PC-9 (cell line): ENCODE data around the gene NDUFB11.

Source experiments
- CTCF ChIP-seq: fragments of 200-600 bp; sonication (generic); conservative IDR thresholded peaks from 2 replicates; pipeline ENCODE4 v1.6.1; 2017; ENCODE audit warnings: mixed run types, antibody characterized with exemption, mild to moderate bottlenecking, moderate library complexity
- EZH2 ChIP-seq: fragments of 200-600 bp; sonication (generic); IDR thresholded peaks from 2 replicates; pipeline ENCODE4 v1.8.0; 2017; ENCODE audit warnings: antibody characterized with exemption, low read depth

GRCh38 chrX:47175588-47175980 is 31.1 kb upstream of the NDUFB11 start:
- TF ChIP-seq EZH2 = no peak
- TF ChIP-seq CTCF = no peak
